Measurements from ENCODE around the gene JMJD4.

- no peak for TF ChIP-seq CTCF (IDR thresholded peaks at IDR 0.05)
- no peak for TF ChIP-seq POLR2A (IDR thresholded peaks at IDR 0.05)
- no peak for TF ChIP-seq EP300 (IDR thresholded peaks at IDR 0.05)
Measured at GRCh38 chr1:227779685-227780084, 44.6 kb upstream of the JMJD4 start.
